Measurements from ENCODE around the gene BRINP2. TPM values are rescaled to one million over a fixed set of nuclear protein-coding genes. Genes with fewer than 3 reads are reported as not detected.

Gene BRINP2
- total and polyA plus RNA-seq, 12 donors: 0.15 to 0.66 (median 0.24) TPM; not detected in 2

DNA sequence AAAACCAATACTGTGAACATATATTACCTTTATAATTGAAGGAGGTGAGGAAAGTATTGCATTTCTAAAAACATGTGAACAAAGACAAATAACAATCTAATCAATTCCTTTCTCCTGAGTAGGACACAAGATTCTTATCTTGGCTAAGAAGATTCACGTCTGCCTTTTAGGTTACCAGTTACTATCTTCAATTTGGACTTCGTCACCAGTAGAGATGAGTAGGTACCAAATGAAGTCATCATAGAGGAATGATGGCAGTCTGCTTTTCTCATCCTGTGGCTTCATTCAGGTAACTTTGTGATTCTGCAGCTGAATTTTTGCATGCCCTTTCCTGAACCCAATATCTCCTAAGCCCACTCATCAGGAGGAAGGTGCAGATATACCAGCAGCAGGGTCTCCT lies 38.6 kb upstream of the BRINP2 start:
- H3K36me3 ChIP-seq: no peaks in the 10 kb centered on the region
- H3K9me3 ChIP-seq: no peaks in the 10 kb centered on the region
- intact Hi-C loops (cut with DNase I): no loop called here
- TF ChIP-seq, protein P1, sequence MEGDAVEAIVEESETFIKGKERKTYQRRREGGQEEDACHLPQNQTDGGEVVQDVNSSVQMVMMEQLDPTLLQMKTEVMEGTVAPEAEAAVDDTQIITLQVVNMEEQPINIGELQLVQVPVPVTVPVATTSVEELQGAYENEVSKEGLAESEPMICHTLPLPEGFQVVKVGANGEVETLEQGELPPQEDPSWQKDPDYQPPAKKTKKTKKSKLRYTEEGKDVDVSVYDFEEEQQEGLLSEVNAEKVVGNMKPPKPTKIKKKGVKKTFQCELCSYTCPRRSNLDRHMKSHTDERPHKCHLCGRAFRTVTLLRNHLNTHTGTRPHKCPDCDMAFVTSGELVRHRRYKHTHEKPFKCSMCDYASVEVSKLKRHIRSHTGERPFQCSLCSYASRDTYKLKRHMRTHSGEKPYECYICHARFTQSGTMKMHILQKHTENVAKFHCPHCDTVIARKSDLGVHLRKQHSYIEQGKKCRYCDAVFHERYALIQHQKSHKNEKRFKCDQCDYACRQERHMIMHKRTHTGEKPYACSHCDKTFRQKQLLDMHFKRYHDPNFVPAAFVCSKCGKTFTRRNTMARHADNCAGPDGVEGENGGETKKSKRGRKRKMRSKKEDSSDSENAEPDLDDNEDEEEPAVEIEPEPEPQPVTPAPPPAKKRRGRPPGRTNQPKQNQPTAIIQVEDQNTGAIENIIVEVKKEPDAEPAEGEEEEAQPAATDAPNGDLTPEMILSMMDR (IDR thresholded peaks at IDR 0.05): no peak
- peaks cover 0 to 4% (median 0%) of the 10 kb centered on the region in 7 donors for H3K27me3 ChIP-seq
- no peak for DNase-seq
- H3K4me1 ChIP-seq: no peaks in the 10 kb centered on the region
- 77 to 93% methylated on average over 2 of the region's 2 CpGs for WGBS, 2 donors
- no peak overlapping the region for H3K4me3 ChIP-seq
- H3K27ac ChIP-seq: no peak overlapping the region
- ATAC-seq: no peak

DNA sequence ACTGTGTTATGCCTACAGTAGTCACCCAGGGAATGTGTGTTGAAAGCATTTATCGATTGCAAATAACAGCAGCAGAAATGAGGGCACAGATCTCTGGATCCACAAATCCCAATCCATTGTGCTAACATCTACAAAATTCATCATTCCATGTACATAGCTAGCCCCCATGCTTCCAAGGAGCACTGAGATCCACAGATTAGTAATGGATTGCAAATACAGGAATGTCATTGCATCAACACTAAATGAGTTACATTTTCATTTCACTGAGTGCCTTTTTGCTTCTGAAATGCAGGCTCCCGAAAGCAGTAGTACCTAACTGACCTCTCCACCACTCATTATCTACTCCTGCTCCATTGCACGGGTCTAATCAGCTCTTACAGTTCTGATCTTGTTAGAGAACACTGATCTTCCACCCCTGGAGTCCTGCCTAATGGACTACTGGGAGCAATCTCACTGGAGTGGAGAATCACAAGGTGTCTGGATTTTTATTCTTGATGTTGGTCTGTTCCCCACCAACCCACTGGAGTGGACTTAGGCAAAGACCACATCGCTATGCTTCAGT lies 36.7 kb upstream of the BRINP2 start:
- 69 to 71% methylated on average over 4 of the region's 4 CpGs for WGBS, 2 donors
- Histone ChIP-seq H3K27ac (no peak overlapping the region), H3K27me3 (peaks cover 0 to 4% (median 0%) of the 10 kb centered on the region in 7 donors), H3K4me3 (no peak overlapping the region), H3K9me3 (no peaks in the 10 kb centered on the region), H3K36me3 (no peaks in the 10 kb centered on the region), H3K4me1 (no peaks in the 10 kb centered on the region)
- no peak for ATAC-seq
- TF ChIP-seq, protein P1 (IDR thresholded peaks at IDR 0.05): no peak
- intact Hi-C loops (cut with DNase I): no loop called here
- no peak for DNase-seq

DNA sequence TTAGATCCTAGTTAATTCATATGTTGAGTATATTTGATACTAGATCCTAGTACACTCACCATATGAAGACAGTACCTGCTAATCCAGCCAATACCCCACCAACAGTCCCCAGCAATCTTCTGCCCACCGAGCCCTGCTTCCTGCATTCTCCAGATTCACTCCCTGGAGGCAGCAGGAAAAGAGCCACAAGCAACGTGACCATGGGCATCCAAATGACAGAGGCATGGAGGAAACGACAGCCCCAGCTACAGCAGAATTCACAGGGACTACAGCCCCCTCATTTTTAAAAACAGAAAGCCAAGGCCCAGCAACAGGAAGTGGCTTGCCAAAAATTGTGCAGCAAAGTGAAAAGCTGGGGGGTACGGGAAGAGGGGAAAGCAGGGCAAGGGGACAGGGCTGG lies 35.5 kb upstream of the BRINP2 start:
- H3K9me3 ChIP-seq: no peaks in the 10 kb centered on the region
- intact Hi-C loops (cut with DNase I): no loop called here
- peaks cover 0 to 4% (median 0%) of the 10 kb centered on the region in 7 donors for H3K27me3 ChIP-seq
- WGBS, 2 donors: 58 to 65% methylated on average over 4 of the region's 4 CpGs
- no peaks in the 10 kb centered on the region for H3K4me1 ChIP-seq
- ATAC-seq (no peak), DNase-seq (no peak)
- TF ChIP-seq, protein P1 (IDR thresholded peaks at IDR 0.05): no peak
- no peak overlapping the region for H3K4me3 ChIP-seq
- H3K36me3 ChIP-seq: no peaks in the 10 kb centered on the region
- no peak overlapping the region for H3K27ac ChIP-seq

DNA sequence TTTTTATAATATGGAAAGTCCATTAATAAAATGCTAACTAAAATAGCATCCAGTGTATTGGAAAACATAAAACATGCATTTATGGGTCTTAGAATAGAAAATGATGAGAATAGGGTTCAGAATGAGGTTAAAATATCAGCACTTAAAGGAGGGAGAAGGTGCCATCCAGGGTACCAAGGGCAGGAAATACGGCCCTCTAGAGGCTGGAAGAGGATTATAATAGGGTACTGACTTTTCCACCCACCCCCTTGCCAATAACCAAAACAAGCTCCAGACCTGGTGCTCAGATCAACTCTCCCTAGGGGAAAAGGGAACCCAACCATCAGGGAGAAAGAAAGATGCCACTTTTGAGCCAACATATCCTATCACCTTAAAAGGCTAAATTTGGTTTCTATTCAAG lies 32.9 kb upstream of the BRINP2 start:
- no peak for DNase-seq
- TF ChIP-seq, protein P1 (IDR thresholded peaks at IDR 0.05): no peak
- 58 to 74% methylated on average over 1 of the region's 1 CpG for WGBS, 2 donors
- intact Hi-C loops (cut with DNase I): no loop called here
- H3K27me3 ChIP-seq: no peaks in the 10 kb centered on the region
- no peaks in the 10 kb centered on the region for H3K36me3 ChIP-seq
- H3K4me1 ChIP-seq: no peaks in the 10 kb centered on the region
- no peak overlapping the region for H3K4me3 ChIP-seq
- H3K27ac ChIP-seq: no peak overlapping the region
- ATAC-seq: no peak
- H3K9me3 ChIP-seq: no peaks in the 10 kb centered on the region
